Measurements from ENCODE around the gene MAP2K6.

DNA sequence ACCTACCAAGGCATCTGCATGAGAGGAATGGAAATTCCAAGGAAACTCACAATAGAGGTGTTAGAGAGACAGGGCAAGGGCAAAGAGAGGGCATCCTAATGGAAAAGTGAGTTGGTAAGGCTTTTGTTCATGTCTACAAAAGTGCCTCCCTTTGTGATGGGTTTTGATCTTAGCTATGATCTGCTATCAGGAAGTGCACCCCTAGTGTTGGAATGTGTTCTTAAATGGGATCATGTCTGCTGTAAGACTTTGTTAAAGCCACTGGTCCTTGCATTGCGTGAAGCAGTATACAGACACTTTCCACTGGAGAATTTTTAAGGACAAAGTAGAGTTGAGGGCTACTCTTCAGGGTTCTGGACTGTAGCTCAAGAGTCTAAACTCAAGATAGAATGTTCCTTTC, 92.0 kb downstream of the MAP2K6 start:
- TF ChIP-seq, protein P1, sequence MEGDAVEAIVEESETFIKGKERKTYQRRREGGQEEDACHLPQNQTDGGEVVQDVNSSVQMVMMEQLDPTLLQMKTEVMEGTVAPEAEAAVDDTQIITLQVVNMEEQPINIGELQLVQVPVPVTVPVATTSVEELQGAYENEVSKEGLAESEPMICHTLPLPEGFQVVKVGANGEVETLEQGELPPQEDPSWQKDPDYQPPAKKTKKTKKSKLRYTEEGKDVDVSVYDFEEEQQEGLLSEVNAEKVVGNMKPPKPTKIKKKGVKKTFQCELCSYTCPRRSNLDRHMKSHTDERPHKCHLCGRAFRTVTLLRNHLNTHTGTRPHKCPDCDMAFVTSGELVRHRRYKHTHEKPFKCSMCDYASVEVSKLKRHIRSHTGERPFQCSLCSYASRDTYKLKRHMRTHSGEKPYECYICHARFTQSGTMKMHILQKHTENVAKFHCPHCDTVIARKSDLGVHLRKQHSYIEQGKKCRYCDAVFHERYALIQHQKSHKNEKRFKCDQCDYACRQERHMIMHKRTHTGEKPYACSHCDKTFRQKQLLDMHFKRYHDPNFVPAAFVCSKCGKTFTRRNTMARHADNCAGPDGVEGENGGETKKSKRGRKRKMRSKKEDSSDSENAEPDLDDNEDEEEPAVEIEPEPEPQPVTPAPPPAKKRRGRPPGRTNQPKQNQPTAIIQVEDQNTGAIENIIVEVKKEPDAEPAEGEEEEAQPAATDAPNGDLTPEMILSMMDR (conservative IDR thresholded peaks at IDR 0.05; ENCODE audit: low read length) = peak; percentile 52
- no peak for TF ChIP-seq EZH2phosphoT487 (IDR thresholded peaks at IDR 0.05; ENCODE audit: borderline replicate concordance)
